ENCODE results near the gene KSR2. TPM values are rescaled to one million over a fixed set of nuclear protein-coding genes. Genes with fewer than 3 reads are reported as not detected.

The KSR2 gene
- total and polyA plus RNA-seq, 2 of the 13 experiments (the other 11 are each of a cell fraction or from before 2014, with no cell fraction given) = 0.02 TPM; not detected in 1

DNA sequence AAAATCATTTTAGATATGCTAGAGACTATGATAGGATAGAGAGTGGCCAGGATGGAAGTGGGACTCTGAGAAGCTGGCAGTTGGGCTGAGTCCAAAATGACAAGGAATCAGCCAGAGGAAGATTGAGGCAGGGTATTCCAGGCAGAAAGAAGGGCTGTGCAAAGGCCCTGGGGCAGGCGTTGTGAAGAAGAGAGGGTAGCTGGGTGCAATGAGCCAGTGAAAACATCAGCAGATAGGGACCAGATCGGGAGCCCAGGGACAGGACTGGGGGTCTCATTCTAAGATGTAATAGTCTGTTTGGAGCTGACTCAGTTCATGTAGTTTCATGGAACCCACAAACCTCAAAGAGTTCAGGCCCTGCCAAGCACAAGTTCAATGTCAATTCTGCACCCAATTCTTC is 126.6 kb downstream of the KSR2 start:
- WGBS (ENCODE audit: low lambda C conversion rate) = 11% methylated on average over 2 of the region's 2 CpGs
- no peak for FAIRE-seq
- no TSS peak for BruUV-seq (replicated peaks)
- H2AFZ ChIP-seq (ENCODE audit: low read length) = no peak overlapping the region
- H3K79me2 ChIP-seq (ENCODE audit: insufficient read depth, low read length) = no peaks in the 10 kb centered on the region
- no peak for ATAC-seq
- H3K4me2 ChIP-seq (ENCODE audit: low read depth, low read length) = no peak overlapping the region
- no peaks in the 10 kb centered on the region for H3K36me3 ChIP-seq (replicated peaks in 1 of 2; ENCODE audit: control insufficient read depth in 1 of 2, insufficient read depth in 2 of 2, low read length in 2 of 2)
- H3K4me1 ChIP-seq (ENCODE audit: insufficient read depth, low read length) = no peaks in the 10 kb centered on the region
- no peaks in the 10 kb centered on the region for H4K20me1 ChIP-seq (ENCODE audit: insufficient read depth, low read length)
- peaks cover 0 to 5% of the 10 kb centered on the region in 2 experiments; a peak in 2 of 5 replicates for H3K27me3 ChIP-seq (ENCODE audit: control insufficient read depth in 1 of 2, insufficient read depth in 2 of 2, low read length in 2 of 2)
- TF ChIP-seq ZNF660 (CRISPR knock-in tag; IDR thresholded peaks at IDR 0.05; ENCODE audit: borderline replicate concordance, low read depth) = no peak
- TF ChIP-seq ZNF362 (CRISPR knock-in tag; IDR thresholded peaks at IDR 0.05; ENCODE audit: borderline replicate concordance) = no peak
- TF ChIP-seq RARG (CRISPR knock-in tag; IDR thresholded peaks at IDR 0.05; ENCODE audit: low read depth) = no peak
- TF ChIP-seq EP300 (IDR thresholded peaks at IDR 0.05; ENCODE audit: low read depth in 2 of 2, low read length in 2 of 2) = no peak
- TF ChIP-seq EP300 (CRISPR knock-in tag; IDR thresholded peaks at IDR 0.05; ENCODE audit: borderline replicate concordance) = no peak
- no peak for TF ChIP-seq ZSCAN29 (CRISPR knock-in tag; conservative IDR thresholded peaks at IDR 0.05)
- TF ChIP-seq ZC3H13 (CRISPR knock-in tag; IDR thresholded peaks at IDR 0.05) = no peak
- no peak for TF ChIP-seq ZBTB44 (CRISPR knock-in tag; IDR thresholded peaks at IDR 0.05)
- TF ChIP-seq, protein P1, sequence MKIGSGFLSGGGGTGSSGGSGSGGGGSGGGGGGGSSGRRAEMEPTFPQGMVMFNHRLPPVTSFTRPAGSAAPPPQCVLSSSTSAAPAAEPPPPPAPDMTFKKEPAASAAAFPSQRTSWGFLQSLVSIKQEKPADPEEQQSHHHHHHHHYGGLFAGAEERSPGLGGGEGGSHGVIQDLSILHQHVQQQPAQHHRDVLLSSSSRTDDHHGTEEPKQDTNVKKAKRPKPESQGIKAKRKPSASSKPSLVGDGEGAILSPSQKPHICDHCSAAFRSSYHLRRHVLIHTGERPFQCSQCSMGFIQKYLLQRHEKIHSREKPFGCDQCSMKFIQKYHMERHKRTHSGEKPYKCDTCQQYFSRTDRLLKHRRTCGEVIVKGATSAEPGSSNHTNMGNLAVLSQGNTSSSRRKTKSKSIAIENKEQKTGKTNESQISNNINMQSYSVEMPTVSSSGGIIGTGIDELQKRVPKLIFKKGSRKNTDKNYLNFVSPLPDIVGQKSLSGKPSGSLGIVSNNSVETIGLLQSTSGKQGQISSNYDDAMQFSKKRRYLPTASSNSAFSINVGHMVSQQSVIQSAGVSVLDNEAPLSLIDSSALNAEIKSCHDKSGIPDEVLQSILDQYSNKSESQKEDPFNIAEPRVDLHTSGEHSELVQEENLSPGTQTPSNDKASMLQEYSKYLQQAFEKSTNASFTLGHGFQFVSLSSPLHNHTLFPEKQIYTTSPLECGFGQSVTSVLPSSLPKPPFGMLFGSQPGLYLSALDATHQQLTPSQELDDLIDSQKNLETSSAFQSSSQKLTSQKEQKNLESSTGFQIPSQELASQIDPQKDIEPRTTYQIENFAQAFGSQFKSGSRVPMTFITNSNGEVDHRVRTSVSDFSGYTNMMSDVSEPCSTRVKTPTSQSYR (CRISPR knock-in tag; IDR thresholded peaks at IDR 0.05; ENCODE audit: borderline replicate concordance) = no peak
- no peak for TF ChIP-seq MEIS1 (CRISPR knock-in tag; IDR thresholded peaks at IDR 0.05; ENCODE audit: borderline replicate concordance)
- TF ChIP-seq, protein P2, sequence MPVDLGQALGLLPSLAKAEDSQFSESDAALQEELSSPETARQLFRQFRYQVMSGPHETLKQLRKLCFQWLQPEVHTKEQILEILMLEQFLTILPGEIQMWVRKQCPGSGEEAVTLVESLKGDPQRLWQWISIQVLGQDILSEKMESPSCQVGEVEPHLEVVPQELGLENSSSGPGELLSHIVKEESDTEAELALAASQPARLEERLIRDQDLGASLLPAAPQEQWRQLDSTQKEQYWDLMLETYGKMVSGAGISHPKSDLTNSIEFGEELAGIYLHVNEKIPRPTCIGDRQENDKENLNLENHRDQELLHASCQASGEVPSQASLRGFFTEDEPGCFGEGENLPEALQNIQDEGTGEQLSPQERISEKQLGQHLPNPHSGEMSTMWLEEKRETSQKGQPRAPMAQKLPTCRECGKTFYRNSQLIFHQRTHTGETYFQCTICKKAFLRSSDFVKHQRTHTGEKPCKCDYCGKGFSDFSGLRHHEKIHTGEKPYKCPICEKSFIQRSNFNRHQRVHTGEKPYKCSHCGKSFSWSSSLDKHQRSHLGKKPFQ (CRISPR knock-in tag; IDR thresholded peaks at IDR 0.05; ENCODE audit: insufficient replicate concordance) = no peak
- ChIA-PET CTCF (ENCODE audit: low intra/inter-chr PET ratio, low total read pairs) (no interaction called here), POLR2A (no interaction called here)
- no peak overlapping the region for H3K27ac ChIP-seq (ENCODE audit: extremely low read length, insufficient read depth, low read length)
- H3K9ac ChIP-seq (ENCODE audit: insufficient read depth, low read depth, low read length) = no peak overlapping the region
- in situ Hi-C loops (cut with HindIII; ENCODE audit: extremely low pct_ligation_motif_present, low pct_unique_long_range_greater_than_20kb) = loop anchor here (10.0 kb wide), 1 partner anchor 607 kb away; no protein-coding TSS in a partner anchor
- no peak overlapping the region for H3K4me3 ChIP-seq (replicated peaks in 1 of 3; ENCODE audit: insufficient read depth in 1 of 3, low read depth in 2 of 3, low read length in 3 of 3)
- peaks cover 8% of the 10 kb centered on the region for H3K9me3 ChIP-seq (ENCODE audit: low read length)
- intact Hi-C loops (cut with micrococcal nuclease; ENCODE audit: unreplicated experiment) = no loop called here
- DNase-seq (ENCODE audit: low spot score) = no peak

All from HepG2 (cell line).